RWPE1 (cell line): ENCODE measurements around the gene ERBB4.

Experiments
- CTCF ChIA-PET: fragments of 350-600 bp; sonication (Branson Sonifier 250); formaldehyde crosslinking; extraction: SDS; loops from one replicate; lab custom pipeline; 2021; lab: Yijun Ruan, JAX
- POLR2A ChIA-PET: fragments of 400-600 bp; formaldehyde crosslinking; extraction: SDS; loops from one replicate; lab custom pipeline; 2020; ENCODE audit warnings: antibody characterized with exemption; ENCODE audit not compliant: low non-redundant PET; lab: Yijun Ruan, JAX
- DNase-seq: peaks from one replicate; pipeline ENCODE4 v3.0.0; 2012; ENCODE audit warnings: low spot score
- H3K27ac ChIP-seq: fragments of 450-650 bp; 2 replicates; pipeline ENCODE4 v1.5.1; 2017
- CTCF ChIP-seq: fragments of 450-650 bp; conservative IDR thresholded peaks from 2 replicates; pipeline ENCODE4 v1.5.1; 2017; ENCODE audit warnings: low read depth, mild to moderate bottlenecking

The ERBB4 gene

GRCh38 chr2:212133337-212133736 lies 405.3 kb downstream of the ERBB4 start:
- CTCF ChIA-PET, result interaction anchor here (0.7 to 0.8 kb wide), 2 partner anchors 25 to 405 kb away, joined by 3 to 5 read pairs; partner anchors contain the start of gene ERBB4
- DNase-seq, result no peak
- POLR2A ChIA-PET, result interaction anchor here (0.6 kb wide), 1 partner anchor 55 kb away, joined by 8 read pairs; no protein-coding TSS in a partner anchor
- TF ChIP-seq CTCF, result no peak
- H3K27ac ChIP-seq, result no peak overlapping the region

GRCh38 chr2:212124598-212124997 lies 414.0 kb downstream of the ERBB4 start:
- POLR2A ChIA-PET, result no interaction called here
- CTCF ChIA-PET, result no interaction called here
- no peak overlapping the region for H3K27ac ChIP-seq
- no peak for DNase-seq
- no peak for TF ChIP-seq CTCF

- CTCF ChIA-PET, result no interaction called here
- no peak for DNase-seq
- TF ChIP-seq CTCF, result no peak
- POLR2A ChIA-PET, result no interaction called here
- H3K27ac ChIP-seq, result no peak overlapping the region
Measured at GRCh38 chr2:212119591-212119990, 419.0 kb downstream of the ERBB4 start.

- DNase-seq, result no peak
- no peak for TF ChIP-seq CTCF
- POLR2A ChIA-PET, result no interaction called here
- no peak overlapping the region for H3K27ac ChIP-seq
- CTCF ChIA-PET, result interaction anchor here (0.6 to 0.8 kb wide), 2 partner anchors 38 to 375 kb away, joined by 3 to 4 read pairs; no protein-coding TSS in a partner anchor
Measured at GRCh38 chr2:212117926-212118325, 420.7 kb downstream of the ERBB4 start.

DNA sequence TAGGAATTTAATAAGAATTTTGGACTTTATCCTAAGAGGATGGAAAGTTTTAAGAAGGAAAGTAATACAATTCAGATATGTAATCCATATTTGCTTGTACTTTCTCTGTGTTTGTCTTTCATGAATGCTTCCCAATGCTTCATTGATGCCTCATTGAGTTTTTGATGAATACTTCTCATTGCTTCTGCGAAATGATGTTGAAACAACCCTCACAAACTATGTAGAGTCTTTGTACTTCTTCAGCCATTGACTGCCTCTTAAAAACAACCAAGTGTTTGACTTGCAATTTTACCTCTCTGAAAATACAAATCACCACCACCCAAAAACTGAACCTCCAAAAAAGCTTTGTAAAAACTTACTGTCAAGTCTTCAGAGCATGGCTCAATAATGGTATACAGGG lies 424.1 kb downstream of the ERBB4 start:
- no peak for DNase-seq
- H3K27ac ChIP-seq, result no peak overlapping the region
- POLR2A ChIA-PET, result no interaction called here
- no peak for TF ChIP-seq CTCF
- CTCF ChIA-PET, result interaction anchor here (0.6 to 1.3 kb wide), 2 partner anchors 202 to 406 kb away, joined by 3 to 4 read pairs; no protein-coding TSS in a partner anchor

DNA sequence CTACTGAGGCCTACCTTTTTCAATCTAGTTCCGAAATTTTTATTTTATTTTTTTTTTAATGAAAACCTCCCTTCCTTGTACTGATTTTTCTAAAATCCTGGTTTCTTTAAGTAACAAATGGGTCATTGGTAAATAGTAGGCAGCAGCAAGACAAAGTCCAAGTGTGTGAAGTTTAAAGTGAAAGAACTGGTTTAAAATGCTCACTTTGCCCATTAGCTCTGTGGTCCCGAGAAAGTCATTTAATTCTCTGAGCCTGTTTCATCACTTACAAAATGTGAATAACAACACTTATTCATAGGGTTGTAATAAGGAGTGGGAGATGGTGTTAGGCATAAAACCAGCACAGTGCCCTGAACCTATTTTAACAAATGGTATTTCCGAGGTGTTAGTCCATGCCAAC lies 426.2 kb downstream of the ERBB4 start:
- no peak for TF ChIP-seq CTCF
- no peak for DNase-seq
- ChIA-PET POLR2A (no interaction called here), CTCF (interaction anchor here (0.7 kb wide), 1 partner anchor 954 kb away, joined by 5 read pairs; no protein-coding TSS in a partner anchor)
- no peak overlapping the region for H3K27ac ChIP-seq
